Breast epithelium (tissue), 4 donors: Measurements from ENCODE around the gene CNOT1. TPM values are rescaled to one million over a fixed set of nuclear protein-coding genes. Genes with fewer than 3 reads are reported as not detected.
"Not testable (repeated sequence)": the region's sequence is repeated elsewhere in the genome, so short reads cannot be mapped to it uniquely, and the experiment has no call there.

Experiments used
- DNase-seq, 2 donors: peaks; one replicate each; pipeline ENCODE4 v3.0.0-alpha.2; 2019; ENCODE audit warnings: low spot score in 2 of 2
- H3K27ac ChIP-seq, 2 donors: fragments of 200-600 bp; sonication (generic) in 1 of 2; one replicate each; pipeline ENCODE4 v1.5.1; 2016 to 2019; ENCODE audit warnings: mild to moderate bottlenecking in 1 of 2
- H3K27me3 ChIP-seq, 2 donors: fragments of 200-600 bp; sonication (generic) in 1 of 2; one replicate each; pipeline versions ENCODE4 v1.5.1 to v1.6.0; 2017 to 2019; ENCODE audit warnings: control low read depth in 1 of 2, mild to moderate bottlenecking in 1 of 2
- H3K36me3 ChIP-seq: fragments of 200-600 bp; one replicate; pipeline ENCODE4 v1.5.1; 2019
- H3K4me1 ChIP-seq, 2 donors: fragments of 200-600 bp; sonication (generic); one replicate each; pipeline ENCODE4 v1.5.1; 2016 to 2019; ENCODE audit warnings: control low read depth in 1 of 2
- H3K4me3 ChIP-seq, 3 donors: fragments of 200-600 bp; sonication (generic); 1 replicate in 2 of 3; 2 replicates in 1 of 3; pipeline ENCODE4 v1.5.1; 2016 to 2019; ENCODE audit warnings: mild to moderate bottlenecking in 3 of 3, moderate library complexity in 2 of 3
- H3K9me3 ChIP-seq, 2 donors: fragments of 200-600 bp; sonication (generic) in 1 of 2; one replicate each; pipeline ENCODE4 v1.5.1; 2016 to 2019; ENCODE audit warnings: control low read depth in 1 of 2
- POLR2A ChIP-seq: fragments of 450-650 bp; IDR thresholded peaks from one replicate; pipeline ENCODE4 v1.6.1; 2016; ENCODE audit warnings: antibody characterized with exemption, mild to moderate bottlenecking, moderate library complexity
- POLR2AphosphoS5 ChIP-seq, 3 donors: sonication (generic); formaldehyde crosslinking; IDR thresholded peaks; one replicate each; pipeline ENCODE4 v1.6.1; 2017; ENCODE audit warnings: antibody characterized with exemption in 3 of 3
- intact Hi-C: fragments of 100-400 bp; cut with DNase I; formaldehyde crosslinking; loops from one replicate; pipeline ENCODE4 v1.15.1; 2023; ENCODE audit warnings: low total_unique reads
- total RNA-seq, 3 donors: library from RNA; depleted of rRNA; stranded (reverse); fragments of >200 nt; gene quantifications; one replicate each; pipeline ENCODE4 v1.1.0, GENCODE V29; 2016
- TF ChIP-seq, protein P1 (sequence below), 3 donors: fragments of 450-650 bp; IDR thresholded peaks; one replicate each; pipeline ENCODE4 v1.5.1; 2016 to 2017; ENCODE audit warnings: antibody characterized with exemption in 3 of 3, mild to moderate bottlenecking in 3 of 3, moderate library complexity in 3 of 3

CNOT1 gene
- total RNA-seq, 3 donors from 2014 or later: 106 to 140 (median 117) TPM

DNA sequence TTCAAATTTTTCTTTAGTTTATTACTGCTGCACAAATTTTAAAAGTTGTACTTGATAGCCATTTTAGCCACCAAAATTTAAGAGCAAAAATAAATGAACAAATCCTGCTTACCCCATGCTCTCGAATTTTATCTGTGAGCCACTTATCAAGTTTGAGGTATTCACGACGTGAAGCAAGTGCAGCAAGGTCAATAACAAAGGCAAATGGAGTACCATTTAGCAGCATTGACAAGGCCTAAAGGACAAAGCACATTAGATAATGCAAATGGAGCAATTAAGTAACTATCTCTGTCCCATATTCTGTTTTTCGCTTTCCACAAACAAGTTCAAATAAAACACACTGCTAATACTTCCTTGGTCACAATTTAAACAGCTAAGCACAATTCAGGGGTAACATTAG is 54.7 kb downstream of the CNOT1 start:
- intact Hi-C loops: no loop called here
- TF ChIP-seq, protein P1, sequence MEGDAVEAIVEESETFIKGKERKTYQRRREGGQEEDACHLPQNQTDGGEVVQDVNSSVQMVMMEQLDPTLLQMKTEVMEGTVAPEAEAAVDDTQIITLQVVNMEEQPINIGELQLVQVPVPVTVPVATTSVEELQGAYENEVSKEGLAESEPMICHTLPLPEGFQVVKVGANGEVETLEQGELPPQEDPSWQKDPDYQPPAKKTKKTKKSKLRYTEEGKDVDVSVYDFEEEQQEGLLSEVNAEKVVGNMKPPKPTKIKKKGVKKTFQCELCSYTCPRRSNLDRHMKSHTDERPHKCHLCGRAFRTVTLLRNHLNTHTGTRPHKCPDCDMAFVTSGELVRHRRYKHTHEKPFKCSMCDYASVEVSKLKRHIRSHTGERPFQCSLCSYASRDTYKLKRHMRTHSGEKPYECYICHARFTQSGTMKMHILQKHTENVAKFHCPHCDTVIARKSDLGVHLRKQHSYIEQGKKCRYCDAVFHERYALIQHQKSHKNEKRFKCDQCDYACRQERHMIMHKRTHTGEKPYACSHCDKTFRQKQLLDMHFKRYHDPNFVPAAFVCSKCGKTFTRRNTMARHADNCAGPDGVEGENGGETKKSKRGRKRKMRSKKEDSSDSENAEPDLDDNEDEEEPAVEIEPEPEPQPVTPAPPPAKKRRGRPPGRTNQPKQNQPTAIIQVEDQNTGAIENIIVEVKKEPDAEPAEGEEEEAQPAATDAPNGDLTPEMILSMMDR (IDR thresholded peaks at IDR 0.05): no peak
- no peak for TF ChIP-seq POLR2AphosphoS5 (IDR thresholded peaks at IDR 0.05)
- no peak for TF ChIP-seq POLR2A
- no peaks in the 10 kb centered on the region for H3K9me3 ChIP-seq

DNA sequence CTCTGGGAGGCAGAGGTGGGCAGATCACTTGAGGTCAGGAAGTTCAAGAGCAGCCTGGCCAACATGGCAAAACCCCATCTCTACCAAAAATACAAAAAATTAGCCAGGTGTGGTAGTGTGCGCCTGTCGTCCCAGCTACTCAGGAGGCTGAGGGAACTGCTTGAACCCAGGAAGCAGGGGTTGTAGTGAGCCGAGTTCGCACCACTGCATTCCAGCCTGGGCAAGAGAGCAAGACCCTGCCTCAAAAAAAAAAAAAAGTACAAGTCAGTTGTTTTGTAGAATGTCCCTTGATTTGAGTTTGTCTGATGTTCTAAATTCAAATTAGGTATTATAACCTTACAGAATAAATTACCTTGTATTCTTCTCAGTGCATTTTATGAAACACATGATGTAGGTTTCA is 63.9 kb downstream of the CNOT1 start:
- H3K27me3 ChIP-seq, H3K4me1 ChIP-seq, H3K9me3 ChIP-seq, H3K4me3 ChIP-seq, intact Hi-C loops, H3K27ac ChIP-seq, H3K36me3 ChIP-seq, DNase-seq: not testable (repeated sequence)

More for the DNA sequence above, 54.7 kb downstream of the CNOT1 start:
- no peak for DNase-seq
- Histone ChIP-seq H3K36me3 (peaks cover 16% of the 10 kb centered on the region), H3K27ac (no peak overlapping the region), H3K4me3 (no peak overlapping the region), H3K27me3 (no peaks in the 10 kb centered on the region), H3K4me1 (no peaks in the 10 kb centered on the region)

DNA sequence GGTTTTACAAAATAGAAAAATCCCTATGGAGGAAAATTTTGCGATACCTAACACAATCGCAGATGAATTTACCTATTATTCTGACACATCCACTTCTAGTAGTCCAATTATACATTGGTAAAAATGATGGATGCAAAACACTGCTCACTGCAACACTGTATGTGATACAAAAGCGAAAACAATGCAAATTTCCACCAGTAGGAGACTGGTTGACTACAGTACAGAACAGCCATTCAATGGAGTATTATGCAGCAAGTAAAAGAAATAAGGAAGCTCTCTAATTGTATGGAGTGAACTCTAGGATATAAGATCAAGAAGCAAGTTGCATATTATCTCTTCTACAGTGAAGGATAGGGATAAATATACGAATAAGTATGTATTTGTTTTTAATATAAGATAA is 65.9 kb downstream of the CNOT1 start:
- intact Hi-C loops: no loop called here
- no peaks in the 10 kb centered on the region for H3K36me3 ChIP-seq

DNA sequence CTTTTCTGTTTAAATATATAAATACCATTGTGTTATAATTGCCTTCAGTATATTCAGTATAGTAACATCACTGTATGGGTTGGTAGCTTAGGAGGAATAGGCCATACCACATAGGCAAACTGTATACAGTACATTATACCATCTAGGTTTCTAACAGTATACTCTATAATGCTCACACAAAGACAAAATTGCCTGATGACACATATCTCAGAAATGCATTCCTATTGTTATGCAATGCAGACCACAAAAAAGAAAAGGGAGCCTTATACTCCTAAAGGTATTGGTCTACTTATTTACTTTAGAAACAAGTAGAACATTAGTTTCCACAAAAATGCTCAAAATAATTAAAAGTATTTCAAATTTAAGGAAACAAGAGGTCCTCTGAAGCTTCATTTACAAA is 66.4 kb downstream of the CNOT1 start:
- Histone ChIP-seq H3K9me3 (no peaks in the 10 kb centered on the region), H3K36me3 (no peaks in the 10 kb centered on the region), H3K4me3 (no peak overlapping the region), H3K4me1 (no peaks in the 10 kb centered on the region), H3K27me3 (no peaks in the 10 kb centered on the region), H3K27ac (no peak overlapping the region)
- intact Hi-C loops: no loop called here
- DNase-seq: no peak
- no peak for TF ChIP-seq POLR2A
- TF ChIP-seq, protein P1 (IDR thresholded peaks at IDR 0.05): no peak
- no peak for TF ChIP-seq POLR2AphosphoS5 (IDR thresholded peaks at IDR 0.05)

More for the DNA sequence above, 65.9 kb downstream of the CNOT1 start:
- TF ChIP-seq, protein P1 (IDR thresholded peaks at IDR 0.05): no peak
- TF ChIP-seq POLR2AphosphoS5 (IDR thresholded peaks at IDR 0.05) (no peak), POLR2A (no peak)
- no peak for DNase-seq
- H3K27me3 ChIP-seq: no peaks in the 10 kb centered on the region
- no peak overlapping the region for H3K4me3 ChIP-seq
- H3K9me3 ChIP-seq: no peaks in the 10 kb centered on the region
- H3K27ac ChIP-seq: no peak overlapping the region
- H3K4me1 ChIP-seq: no peaks in the 10 kb centered on the region

DNA sequence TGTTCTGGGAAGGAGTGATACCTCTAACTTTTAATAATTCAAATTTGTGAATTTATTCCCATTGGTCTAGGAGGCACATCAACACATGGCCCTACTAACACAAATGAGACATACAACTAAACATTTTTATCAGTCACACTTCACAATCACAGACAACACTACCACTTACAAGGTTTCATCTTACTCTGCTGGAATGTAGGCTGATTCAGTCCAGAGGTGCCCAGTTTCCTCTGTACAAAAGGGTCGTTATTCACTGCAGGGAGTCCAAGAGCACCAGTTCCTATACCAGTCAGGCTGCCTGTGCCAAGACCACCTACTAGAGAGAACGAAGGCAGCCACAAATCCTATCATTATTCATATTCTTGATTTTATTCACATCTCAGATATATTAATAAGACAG is 72.9 kb downstream of the CNOT1 start:
- Histone ChIP-seq H3K27me3 (no peaks in the 10 kb centered on the region), H3K4me3 (no peak overlapping the region), H3K9me3 (no peaks in the 10 kb centered on the region), H3K27ac (no peak overlapping the region), H3K4me1 (no peaks in the 10 kb centered on the region), H3K36me3 (peaks cover 3% of the 10 kb centered on the region)
- TF ChIP-seq POLR2A (no peak), POLR2AphosphoS5 (IDR thresholded peaks at IDR 0.05) (no peak)
- TF ChIP-seq, protein P1 (IDR thresholded peaks at IDR 0.05): no peak
- intact Hi-C loops: no loop called here
- no peak for DNase-seq

DNA sequence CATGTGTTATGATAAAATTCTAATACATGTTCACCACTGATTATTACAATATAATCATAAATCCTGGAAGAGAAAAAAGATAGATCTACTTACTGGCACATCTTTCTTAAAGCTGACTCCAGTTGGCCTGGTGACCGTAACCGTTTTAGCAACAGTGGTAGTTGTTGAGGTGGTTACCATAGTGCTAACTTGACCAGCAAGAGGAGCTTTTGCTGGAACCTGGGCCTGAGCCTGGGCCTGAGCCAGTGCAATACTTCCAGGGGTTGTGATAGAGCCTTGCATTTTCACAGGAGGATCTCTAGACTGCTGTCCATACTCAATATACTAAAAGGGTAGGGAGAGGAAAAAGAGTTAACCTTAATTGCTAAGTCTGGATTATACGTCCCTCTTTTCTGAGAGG is 78.1 kb downstream of the CNOT1 start:
- Histone ChIP-seq H3K36me3 (peaks cover 3% of the 10 kb centered on the region), H3K27me3 (no peaks in the 10 kb centered on the region), H3K4me3 (no peak overlapping the region), H3K4me1 (no peaks in the 10 kb centered on the region), H3K27ac (no peak overlapping the region), H3K9me3 (no peaks in the 10 kb centered on the region)
- DNase-seq: no peak
- TF ChIP-seq POLR2AphosphoS5 (IDR thresholded peaks at IDR 0.05) (no peak), POLR2A (no peak)
- TF ChIP-seq, protein P1 (IDR thresholded peaks at IDR 0.05): no peak
- intact Hi-C loops: no loop called here
